Heart right ventricle (tissue), 16 donors: ENCODE measurements around the gene PXYLP1. TPM values are rescaled to one million over a fixed set of nuclear protein-coding genes. Genes with fewer than 3 reads are reported as not detected.

Source experiments
- ATAC-seq, 8 donors: fragments of 200-7000 bp; cut with Tn5 transposase; one replicate each; pipeline ENCODE4 v1.9.1; 2020; ENCODE audit warnings: mild to moderate bottlenecking in 8 of 8, moderate library complexity in 8 of 8, moderate number of reproducible peaks in 1 of 8
- DNase-seq, 2 donors: peaks; one replicate each; pipeline ENCODE4 v3.0.0-alpha.2; 2020
- H3K27ac ChIP-seq, 10 donors: fragments of 200-600 bp; sonication (generic) in 2 of 10; one replicate each; pipeline versions ENCODE4 v1.5.0 to v1.8.0; 2020 to 2022; ENCODE audit warnings: mild to moderate bottlenecking in 3 of 10
- H3K27me3 ChIP-seq, 7 donors: fragments of 200-600 bp; one replicate each; pipeline ENCODE4 v1.8.0; 2021 to 2022; ENCODE audit warnings: mild to moderate bottlenecking in 2 of 7
- H3K36me3 ChIP-seq, 9 donors: fragments of 200-600 bp; sonication (generic) in 1 of 9; one replicate each; pipeline versions ENCODE4 v1.5.0 to v1.8.0; 2020 to 2022; ENCODE audit warnings: mild to moderate bottlenecking in 2 of 9
- H3K4me1 ChIP-seq, 9 donors: fragments of 200-600 bp; sonication (generic) in 1 of 9; one replicate each; pipeline versions ENCODE4 v1.5.0 to v1.8.0; 2020 to 2022; ENCODE audit warnings: mild to moderate bottlenecking in 4 of 9
- H3K4me3 ChIP-seq, 10 donors: fragments of 200-600 bp; sonication (generic) in 2 of 10; one replicate each; pipeline versions ENCODE4 v1.5.0 to v1.8.0; 2020 to 2022; ENCODE audit warnings: mild to moderate bottlenecking in 7 of 10, moderate library complexity in 2 of 10
- H3K9me3 ChIP-seq, 11 donors: fragments of 200-600 bp in 10 of 11; sonication (generic) in 2 of 11; one replicate each; pipeline versions ENCODE4 v1.5.0 to v1.8.0; 2013 to 2022; ENCODE audit warnings: mild to moderate bottlenecking in 2 of 11, control low read depth in 1 of 11, moderate library complexity in 1 of 11
- CTCF ChIP-seq, 9 donors: fragments of 200-600 bp; sonication (generic) in 2 of 9; IDR thresholded peaks; one replicate each; pipeline versions ENCODE4 v1.5.0 to v1.8.0; 2021 to 2022; ENCODE audit warnings: antibody characterized with exemption in 9 of 9, mild to moderate bottlenecking in 5 of 9, moderate library complexity in 1 of 9
- WGBS, 2 donors: extraction: QIAGEN DNeasy Blood & Tissue Kit; methylation state at CpG; one replicate each; pipeline ENCODE4 v1.1.7; 2013; ENCODE audit warnings: inconsistent platforms in 1 of 2; 5-methylcytosine and 5-hydroxymethylcytosine counted together
- intact Hi-C, 10 donors: fragments of 100-400 bp; cut with DNase I; formaldehyde crosslinking; loops; one replicate each; pipeline versions ENCODE4 v1.11.1 to v1.14.2; 2022
- polyA plus RNA-seq, 2 donors: library from polyadenylated mRNA; stranded (reverse); fragments of 200-250 nt; gene quantifications; one replicate each; pipeline ENCODE4 v1.2.3, GENCODE V29; 2013
- total RNA-seq, 10 donors: library from RNA; stranded (reverse); fragmentation: NEBNext Ultra II Directional in 3 of 10; extraction: Animal tissue kit (Norgen Biotek cat#: 25700) in 3 of 10; gene quantifications; one replicate each; pipeline versions ENCODE4 v1.2.1 to v1.2.4, GENCODE V29; 2021 to 2023
- donor health status: Arrhythmogenic right ventricular cardiomyopathy.
- donor health status: ischemic (EF 13 %, LVEDD 7.1; RV severe dilation, severe dysfunction).
- donor health status: healthy with polysubstance abuse.
- donor health status: DM: no; HTN: yes; CAD: no.
- donor health status: DM: no; HTN: no; CAD: no.
- donor health status: ischemic (EF 25% LVEDD 6.9; RV normal size, moderate dysfunction).
- donor health status: ischemic (EF 25% LVEDD 5.7; RV mildly dilated, moderate dysfunction).
- donor health status: healthy.
- donor health status: DM: yes; HTN: yes; CAD: no.
- donor health status: Ischemic cardiomyopathy.
- donor health status: ischemic (EF 35%, LVEDD 5.7; RV mildly dilated, moderate dysfunction).
- donor health status: nonischemic (EF 11% LVEDD 7.7; RV severe dilation, severe dysfunction).
- donor health status: DM: yes; HTN: yes; CAD: no.
- donor health status: PGD.
- donor health status: ischemic (EF 29% LVEDD 5.4; RV normal size, mild dysfunction).
- donor health status: nonischemic (EF 23%, LVEDD 6.1; RV moderate dilation, normal function).

The PXYLP1 gene
- total and polyA plus RNA-seq, 12 donors, result 8.7 to 33.5 (median 17.9) TPM

- ATAC-seq, result no peak
- 91% methylated on average over 11 of the region's 11 CpGs for whole genome bisulfite sequencing, 2 donors
- DNase-seq, result no peak
- H3K27me3 ChIP-seq, result no peaks in the 10 kb centered on the region
- no peaks in the 10 kb centered on the region for H3K9me3 ChIP-seq
- no peak for TF ChIP-seq CTCF (IDR thresholded peaks at IDR 0.05)
- no peak overlapping the region for H3K27ac ChIP-seq
- peaks cover 0 to 39% (median 13%) of the 10 kb centered on the region in 9 donors for H3K4me1 ChIP-seq
- H3K4me3 ChIP-seq, result no peak overlapping the region
- intact Hi-C loops, result no loop called here
- no peaks in the 10 kb centered on the region for H3K36me3 ChIP-seq
Observed at GRCh38 chr3:141334627-141335250, 103.1 kb downstream of the PXYLP1 start.

GRCh38 chr3:141335531-141336061 is 104.0 kb downstream of the PXYLP1 start:
- no peak for TF ChIP-seq CTCF (IDR thresholded peaks at IDR 0.05)

DNA sequence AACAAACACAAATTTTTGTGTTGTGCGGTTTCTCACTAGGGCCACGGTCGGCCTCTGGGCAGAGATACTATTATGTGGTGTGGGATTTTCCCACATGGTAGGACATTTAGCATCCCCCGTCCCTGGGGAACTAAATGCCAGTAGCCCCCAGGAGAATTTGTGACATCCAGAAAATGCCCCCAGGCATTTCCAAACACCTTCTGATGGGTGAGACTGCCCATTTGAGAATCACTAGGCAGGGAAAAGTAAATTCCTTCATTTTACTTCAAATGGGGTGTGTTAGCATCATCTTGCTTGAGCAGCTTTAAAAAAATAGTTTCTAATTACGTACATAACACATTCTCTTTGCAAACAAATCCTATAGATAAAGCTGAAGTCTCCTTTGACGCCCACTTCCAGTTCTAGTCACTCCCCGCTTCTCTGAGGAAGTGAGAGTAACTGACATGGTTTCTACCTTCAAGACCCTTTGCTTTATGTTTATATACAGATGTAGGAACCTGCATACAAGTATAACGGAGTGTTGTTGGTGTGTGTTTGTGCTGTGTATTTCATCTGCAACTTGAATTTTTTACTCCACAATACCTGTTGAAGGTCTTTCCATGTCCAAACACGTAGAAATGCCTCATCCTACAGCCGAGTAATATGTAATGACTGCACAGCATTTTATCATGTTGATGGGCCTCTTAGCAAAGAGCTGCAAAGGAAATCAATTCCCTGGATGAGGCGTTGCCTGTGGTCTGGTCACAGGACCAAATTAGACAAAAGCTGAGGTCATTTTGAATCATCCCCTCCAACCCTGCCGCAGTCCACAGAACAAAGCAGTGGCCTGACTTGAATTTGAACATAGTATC is 105.3 kb downstream of the PXYLP1 start:
- intact Hi-C loops, result no loop called here
- Histone ChIP-seq H3K9me3 (no peaks in the 10 kb centered on the region), H3K27ac (peak overlapping the region in 1 of 10 donors; percentile 1), H3K4me3 (no peak overlapping the region), H3K27me3 (no peaks in the 10 kb centered on the region), H3K4me1 (peaks cover 0 to 31% (median 9%) of the 10 kb centered on the region in 9 donors), H3K36me3 (no peaks in the 10 kb centered on the region)
- 76 to 79% methylated on average over 12 of the region's 12 CpGs for WGBS, 2 donors
- no peak for DNase-seq
- ATAC-seq, result peak in 1 of 8 donors; percentile 29
- TF ChIP-seq CTCF (IDR thresholded peaks at IDR 0.05), result no peak

More at GRCh38 chr3:141335531-141336061, 104.0 kb downstream of the PXYLP1 start:
- Histone ChIP-seq H3K4me1 (peaks cover 0 to 39% (median 13%) of the 10 kb centered on the region in 9 donors), H3K9me3 (no peaks in the 10 kb centered on the region), H3K4me3 (no peak overlapping the region), H3K27ac (no peak overlapping the region), H3K36me3 (no peaks in the 10 kb centered on the region), H3K27me3 (no peaks in the 10 kb centered on the region)
- 70 to 88% methylated on average over 2 of the region's 2 CpGs for WGBS, 2 donors
- intact Hi-C loops, result no loop called here
- ATAC-seq (no peak), DNase-seq (no peak)

GRCh38 chr3:141337523-141337854 is 105.9 kb downstream of the PXYLP1 start:
- 97 to 100% methylated on average over 1 of the region's 1 CpG for WGBS, 2 donors
- intact Hi-C loops, result no loop called here
- no peaks in the 10 kb centered on the region for H3K27me3 ChIP-seq
- DNase-seq, result no peak
- H3K27ac ChIP-seq, result peak overlapping the region in 1 of 10 donors; percentile 1
- TF ChIP-seq CTCF (IDR thresholded peaks at IDR 0.05), result no peak
- no peaks in the 10 kb centered on the region for H3K36me3 ChIP-seq
- H3K4me1 ChIP-seq, result peaks cover 0 to 26% (median 3%) of the 10 kb centered on the region in 9 donors
- no peaks in the 10 kb centered on the region for H3K9me3 ChIP-seq
- no peak for ATAC-seq
- no peak overlapping the region for H3K4me3 ChIP-seq
